Stimulated activated naive CD4-positive, alpha-beta T cell treated with Interleukin-2 at 50 U/mL for 16 hours (primary cell): Measurements from ENCODE around the gene MISFA.
A peak's percentile ranks its signal among the peaks of the same experiment; 100 is the strongest.
"Not testable (repeated sequence)": the region's sequence is repeated elsewhere in the genome, so short reads cannot be mapped to it uniquely, and the experiment has no call there.

Experiments used
- DNase-seq: peaks from one replicate; lab custom pipeline; 2025; lab: John Stamatoyannopoulos, UW

Gene MISFA

DNA sequence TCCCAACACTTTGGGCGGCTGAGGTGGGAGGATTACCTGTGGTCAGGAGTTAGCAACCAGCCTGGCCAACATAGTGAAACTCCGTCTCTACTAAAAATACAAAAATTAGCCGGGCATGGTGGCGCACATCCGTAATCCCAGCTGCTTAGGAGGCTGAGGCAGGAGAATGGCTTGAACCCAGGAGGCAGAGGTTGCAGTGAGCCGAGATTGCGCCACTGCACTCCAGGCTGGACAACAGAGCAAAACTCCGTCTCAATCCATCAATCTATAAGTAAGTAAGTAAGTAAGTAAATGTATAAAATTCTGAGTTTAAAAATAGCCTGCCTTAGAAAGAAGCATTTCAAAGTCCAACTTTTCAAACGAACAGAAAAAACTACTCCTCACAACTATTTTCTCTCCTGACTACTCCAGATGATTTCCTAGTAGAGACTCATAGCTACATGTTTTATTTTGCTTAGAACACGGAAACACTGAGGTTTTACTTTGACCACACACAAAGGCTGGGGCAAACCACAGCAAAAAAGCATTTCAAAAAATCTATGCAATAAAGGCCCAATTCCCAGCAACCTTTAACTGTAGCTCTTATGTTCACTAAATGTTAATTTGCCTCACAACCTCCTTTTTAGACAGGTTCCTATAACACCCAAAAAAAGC, 18.2 kb downstream of the MISFA start:
- peak; percentile 1 for DNase-seq

DNA sequence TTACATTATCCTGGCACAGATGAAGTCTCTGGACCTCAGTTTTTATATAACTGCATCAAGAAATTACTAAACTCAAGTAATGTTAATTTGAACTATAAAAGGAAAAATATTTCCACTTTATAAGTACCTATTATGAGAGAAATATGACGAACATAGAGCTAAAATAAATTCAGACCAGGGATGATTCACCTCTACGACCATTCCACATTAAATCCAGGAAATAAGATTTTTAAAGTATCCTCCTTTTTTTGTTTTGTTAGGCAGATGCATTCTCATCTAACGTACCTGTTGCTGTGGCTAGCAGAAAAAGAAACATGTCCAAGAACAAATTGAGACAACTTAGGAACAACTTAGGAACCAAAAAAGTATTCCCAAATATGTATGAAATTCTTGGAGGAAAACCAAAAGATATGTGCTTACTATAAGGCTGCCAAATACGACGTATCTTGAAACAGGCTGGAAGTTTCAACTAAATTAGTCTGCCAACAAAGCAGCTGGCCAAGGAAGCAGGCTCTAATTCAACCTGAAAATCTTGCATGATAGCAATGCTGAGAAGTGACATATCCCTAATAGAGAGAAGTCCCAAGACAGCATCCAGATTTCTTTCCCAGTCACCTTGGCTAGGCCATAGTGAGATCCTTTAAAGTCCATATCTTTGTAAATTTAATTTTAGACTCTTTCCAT, 18.9 kb downstream of the MISFA start:
- DNase-seq, result no peak

DNA sequence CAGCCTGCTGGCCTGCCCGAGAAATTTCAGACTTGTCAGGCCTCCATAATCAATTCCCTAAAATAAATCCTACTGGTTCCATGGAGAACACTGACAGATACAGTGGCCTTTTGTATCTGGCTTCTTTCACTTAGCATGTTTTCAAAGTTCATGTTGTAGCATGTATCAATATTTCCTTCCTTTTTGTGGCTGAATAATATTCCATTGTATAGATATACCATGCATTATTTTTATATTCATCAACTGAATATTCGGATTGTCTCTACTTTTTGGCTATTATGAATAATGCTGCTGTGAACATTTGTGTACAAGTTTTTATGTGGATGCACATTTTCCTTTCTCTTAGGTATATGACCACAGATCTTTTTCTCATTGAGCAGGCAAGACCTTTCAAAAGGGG, 24.1 kb downstream of the MISFA start:
- no peak for DNase-seq

DNA sequence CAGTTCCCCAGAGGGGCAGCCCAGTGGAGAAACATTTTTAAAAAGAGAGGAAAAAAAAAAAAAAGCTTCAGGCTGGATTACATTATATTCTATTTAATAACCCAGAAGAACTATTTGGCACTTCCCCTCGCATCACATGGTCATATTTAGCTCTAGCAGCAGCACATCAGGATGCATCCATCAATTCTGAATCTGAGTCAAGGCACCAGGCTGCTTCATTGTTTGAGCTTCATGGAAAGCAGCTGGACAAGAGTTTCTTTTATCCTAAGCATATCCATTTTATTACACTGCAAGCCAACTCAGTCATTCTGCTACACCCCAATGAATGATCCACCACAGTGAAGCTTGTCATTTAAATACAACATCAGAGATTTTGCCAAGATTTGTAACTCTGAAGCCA, 24.6 kb downstream of the MISFA start:
- no peak for DNase-seq

DNA sequence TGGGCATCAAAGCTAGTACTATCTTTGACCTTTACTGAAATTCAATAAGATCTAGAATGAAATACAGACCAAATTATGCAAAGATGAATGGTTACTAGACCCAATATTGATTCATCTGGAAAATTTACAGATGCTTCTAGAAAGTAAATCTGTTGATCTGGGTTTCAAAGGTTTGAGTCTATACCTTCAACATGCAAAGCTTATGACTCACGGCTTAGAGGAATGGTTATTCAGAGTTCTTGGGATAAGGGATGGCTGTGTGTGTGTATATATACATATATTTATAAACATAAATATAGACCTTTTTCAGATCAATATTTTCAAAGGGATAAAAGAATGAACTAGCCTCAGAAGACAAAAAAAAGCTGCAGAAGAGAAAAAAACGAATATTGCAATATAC, 33.3 kb downstream of the MISFA start:
- DNase-seq, result no peak

DNA sequence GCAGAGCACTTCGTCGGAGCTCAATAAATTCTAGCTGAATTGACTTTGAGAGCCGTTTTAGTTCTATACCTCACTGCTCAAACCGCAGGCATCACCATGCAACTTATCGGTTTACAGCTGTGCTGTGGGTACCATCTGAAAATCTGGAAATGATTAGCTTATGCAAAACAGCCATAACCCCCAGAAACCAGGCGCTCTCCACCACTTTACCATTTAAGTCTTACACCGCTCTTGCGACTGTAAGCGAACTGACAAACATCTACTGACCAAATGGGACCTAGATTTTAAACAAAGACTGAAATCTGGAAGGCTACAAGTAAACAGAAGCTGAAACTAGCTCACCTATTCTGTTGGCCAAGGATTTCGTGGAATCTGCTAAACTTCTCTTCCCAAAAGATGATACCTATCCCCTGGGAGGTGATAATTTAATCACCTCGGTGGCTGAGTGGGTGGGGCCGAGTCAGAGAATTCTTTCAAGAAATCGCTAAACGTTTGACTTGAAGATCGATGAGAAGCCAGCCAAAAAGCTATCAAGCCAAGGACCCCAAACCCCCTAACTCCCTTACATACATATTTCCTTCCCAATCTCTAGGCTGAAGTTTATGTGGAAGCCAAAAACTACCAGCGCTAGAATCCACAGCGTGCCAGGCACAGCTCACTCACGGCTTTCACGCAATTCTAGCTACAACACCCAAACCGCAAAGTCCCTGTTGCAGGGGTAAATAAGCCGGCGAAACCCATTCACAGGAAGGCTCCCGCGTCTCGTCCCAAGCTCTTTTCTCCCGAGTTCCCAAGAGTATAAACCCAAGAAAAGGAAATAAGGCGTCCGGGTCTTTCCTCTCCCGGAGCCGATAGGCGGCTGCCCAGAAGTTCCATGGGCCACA, 33.9 kb downstream of the MISFA start:
- peak; percentile 41 for DNase-seq

DNA sequence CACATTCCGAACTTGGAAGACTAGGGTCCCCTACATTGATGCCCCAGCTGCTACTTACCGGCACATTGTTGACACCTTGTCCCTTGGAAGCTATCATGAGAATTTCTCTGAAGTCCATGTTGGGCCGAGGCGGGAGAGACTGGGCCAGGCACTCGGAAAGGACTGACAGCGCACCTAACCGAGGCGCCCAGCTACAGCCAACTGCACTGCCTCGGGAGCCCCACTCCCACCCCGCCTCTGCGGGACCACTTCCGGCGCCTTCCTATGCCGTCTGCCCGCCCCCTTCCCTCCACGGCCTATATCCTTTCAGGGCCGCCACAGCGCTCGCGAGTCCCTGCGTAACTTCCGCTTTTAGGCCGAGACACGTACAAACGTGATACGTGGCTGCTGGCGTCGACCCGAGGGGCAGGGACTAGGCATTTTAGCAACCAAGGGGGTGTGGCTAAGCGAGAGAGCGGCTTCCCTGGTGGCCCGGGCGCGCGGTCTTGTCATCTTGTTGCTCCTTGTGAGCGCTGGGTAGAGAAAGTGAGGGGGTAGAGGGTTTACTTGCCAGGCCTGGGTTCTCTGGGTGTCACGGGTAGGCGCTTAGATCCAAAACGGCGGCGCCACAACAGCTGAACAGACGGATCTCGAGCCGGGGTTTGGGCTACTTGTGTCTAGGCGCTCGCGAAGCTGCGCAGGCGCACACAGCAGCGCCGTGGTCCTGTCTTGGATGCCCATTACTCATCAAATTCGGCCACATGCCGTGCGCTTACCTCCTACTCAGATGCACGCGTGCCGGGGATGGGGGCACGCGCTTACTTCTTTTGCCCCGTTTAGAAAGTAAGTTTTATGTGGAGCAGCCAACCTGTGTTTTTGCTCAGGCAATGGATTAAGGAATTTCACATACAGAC, 34.8 kb downstream of the MISFA start, which contains the start of gene SPTY2D1:
SPTY2D1 (minus strand) TSS at position 203 of the 893 bp plus-strand sequence; CDS start at position 118, 85 bp downstream.
- peak; percentile 98 for DNase-seq

DNA sequence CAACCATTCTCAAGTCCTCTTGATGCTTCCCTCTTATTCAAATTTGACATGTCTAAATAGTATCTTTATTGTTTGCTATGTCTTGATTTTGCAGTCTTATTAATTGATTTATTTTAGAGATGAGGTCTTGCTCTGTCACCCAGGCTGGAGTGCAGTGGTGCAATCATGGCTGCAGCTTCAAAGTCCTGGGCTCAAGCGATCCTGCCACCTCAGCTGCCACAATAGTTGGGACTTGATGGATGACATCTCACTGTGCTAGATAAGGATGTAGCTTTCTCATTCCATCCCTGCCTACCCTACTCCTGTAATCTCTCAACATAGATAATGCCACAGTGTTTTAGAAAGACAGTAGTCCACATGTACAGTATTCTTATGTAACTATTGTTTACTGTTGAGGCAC, 42.1 kb downstream of the MISFA start:
- DNase-seq, result no peak

DNA sequence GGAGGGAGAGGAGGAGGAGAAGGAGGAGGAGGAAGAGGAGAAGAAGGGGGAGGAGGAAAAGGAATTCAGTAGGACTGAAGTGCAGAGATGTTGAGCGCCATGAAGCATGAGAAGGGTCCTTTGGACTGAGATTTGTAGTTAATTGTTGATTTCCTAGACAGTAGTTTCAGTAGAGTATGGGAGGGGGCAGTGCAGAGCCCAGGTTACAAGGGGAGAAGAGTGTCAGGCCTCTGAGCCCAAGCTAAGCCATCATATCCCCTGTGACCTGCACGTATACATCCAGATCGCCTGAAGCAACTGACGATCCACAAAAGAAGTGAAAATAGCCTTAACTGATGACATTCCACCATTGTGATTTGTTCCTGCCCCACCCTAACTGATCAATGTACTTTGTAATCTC, 43.4 kb downstream of the MISFA start:
- not testable (repeated sequence) for DNase-seq

DNA sequence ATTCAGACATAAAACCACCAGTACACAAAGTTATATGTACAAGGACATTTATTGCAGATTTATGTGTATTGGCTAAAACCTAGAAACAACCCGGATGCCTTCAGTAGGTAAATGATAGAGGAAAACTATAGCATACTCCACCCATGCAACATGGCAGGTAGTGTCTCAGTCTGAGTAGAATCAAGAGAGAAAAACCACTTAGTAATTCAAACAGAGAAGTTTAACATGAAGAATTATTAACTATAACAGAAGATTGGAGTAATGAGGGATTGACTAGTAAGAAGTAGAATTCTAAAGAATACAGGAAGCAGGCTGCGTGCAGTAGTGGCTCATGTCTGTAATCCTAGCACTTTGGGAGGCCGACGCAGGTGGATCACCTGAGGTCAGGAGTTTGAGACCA, 50.8 kb downstream of the MISFA start:
- DNase-seq, result no peak

DNA sequence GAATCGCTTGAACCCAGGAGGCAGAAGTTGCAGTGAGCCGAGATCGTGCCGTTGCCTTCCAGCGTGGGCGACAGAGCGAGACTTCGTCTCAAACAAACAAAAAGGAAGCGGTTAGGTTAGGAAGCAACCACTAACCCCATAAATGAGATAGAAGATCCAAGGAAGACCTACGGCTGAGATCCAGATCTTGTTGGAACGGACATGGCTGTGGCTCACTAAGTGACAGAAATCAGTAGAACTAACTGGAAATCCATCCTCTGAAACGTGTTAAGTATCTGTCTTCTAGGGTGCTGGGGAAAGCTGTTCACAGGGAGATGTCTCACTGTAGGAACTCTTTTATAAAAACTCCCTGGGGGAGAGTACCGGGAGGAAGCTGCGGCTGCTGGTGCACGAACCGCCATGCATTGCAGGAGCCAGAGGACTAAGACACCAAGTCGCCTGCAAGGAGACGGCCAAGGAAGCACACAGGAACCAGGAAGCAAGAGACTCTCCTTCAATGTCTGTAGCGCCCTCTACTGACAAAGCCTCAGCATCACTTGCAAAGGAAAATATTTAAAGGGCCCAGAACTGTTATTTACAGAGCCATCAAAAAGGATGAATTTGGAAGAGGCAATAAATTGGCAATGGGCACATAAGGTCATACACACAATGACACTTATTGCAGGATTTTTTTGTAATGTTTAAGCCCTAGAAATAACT, 51.4 kb downstream of the MISFA start:
- DNase-seq, result peak; percentile 31
